ENCODE measurements around the gene PNRC2.

Gene PNRC2, protein sequence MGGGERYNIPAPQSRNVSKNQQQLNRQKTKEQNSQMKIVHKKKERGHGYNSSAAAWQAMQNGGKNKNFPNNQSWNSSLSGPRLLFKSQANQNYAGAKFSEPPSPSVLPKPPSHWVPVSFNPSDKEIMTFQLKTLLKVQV

DNA sequence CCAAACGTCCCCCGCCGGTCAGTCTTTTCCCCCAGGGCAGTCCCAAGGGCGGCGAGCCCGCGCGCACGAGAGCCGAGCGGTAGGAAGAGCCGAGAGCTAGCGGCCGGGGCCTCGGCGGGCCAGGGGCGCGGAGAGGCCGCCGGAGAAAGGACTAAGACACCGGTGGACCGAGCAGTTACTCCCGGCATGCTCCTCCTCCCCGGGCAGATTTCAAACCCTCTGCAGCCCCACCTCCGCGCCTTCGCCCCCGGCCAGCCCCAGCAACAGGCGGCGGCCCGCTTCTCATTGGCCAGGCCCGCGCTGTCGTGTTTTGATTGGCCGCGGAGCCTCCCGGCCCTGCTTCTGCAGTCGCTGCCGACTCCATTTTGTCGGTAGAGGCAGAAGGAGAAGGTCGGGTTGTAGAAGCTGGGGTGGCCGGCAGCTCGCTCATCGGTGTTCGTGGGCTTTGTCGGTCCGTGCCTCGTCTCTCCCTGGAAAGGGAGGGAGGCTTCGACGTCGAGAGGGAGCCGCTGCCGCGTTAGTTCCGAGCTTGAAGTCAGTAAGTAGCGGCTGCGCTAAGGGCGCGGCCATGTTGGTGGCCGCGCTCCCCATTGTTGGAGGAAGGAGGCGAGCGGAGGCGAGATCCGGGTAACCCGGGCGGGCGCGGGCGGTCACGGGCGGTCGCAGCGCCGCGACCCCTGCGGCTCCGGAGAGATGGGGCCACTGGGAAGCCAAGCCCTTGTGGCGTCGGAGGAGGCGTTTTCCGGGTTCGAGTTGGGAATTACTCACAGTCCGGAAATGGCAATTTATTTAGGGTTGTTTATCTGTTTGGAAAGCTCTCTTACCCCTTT is at the start of gene PNRC2:
PNRC2 (plus strand) TSS at position 368 of the 830 bp plus-strand sequence. CDS start 1,630 bp downstream, outside the sequence.
- DNase-seq = peak; percentile 98

DNA sequence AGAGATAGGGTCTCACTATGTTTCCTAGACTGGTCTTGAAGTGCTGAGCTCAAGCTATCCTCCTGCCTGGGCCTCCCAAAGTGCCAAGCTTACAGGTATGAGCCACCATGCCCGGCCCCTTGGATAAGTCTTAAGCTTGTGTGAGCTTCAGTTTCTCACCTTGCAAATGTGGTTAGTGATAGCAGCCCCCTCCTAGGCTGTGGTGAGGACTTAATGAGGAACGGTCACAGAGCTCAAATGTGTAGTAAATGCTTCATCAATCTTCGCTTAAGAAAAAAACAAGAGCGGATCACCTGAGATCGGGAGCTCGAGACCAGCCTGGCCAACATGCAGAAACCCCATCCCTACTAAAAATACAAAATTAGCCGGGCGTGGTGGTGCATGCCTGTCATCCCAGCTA is 49.5 kb upstream of the PNRC2 start:
- DNase-seq = no peak

DNA sequence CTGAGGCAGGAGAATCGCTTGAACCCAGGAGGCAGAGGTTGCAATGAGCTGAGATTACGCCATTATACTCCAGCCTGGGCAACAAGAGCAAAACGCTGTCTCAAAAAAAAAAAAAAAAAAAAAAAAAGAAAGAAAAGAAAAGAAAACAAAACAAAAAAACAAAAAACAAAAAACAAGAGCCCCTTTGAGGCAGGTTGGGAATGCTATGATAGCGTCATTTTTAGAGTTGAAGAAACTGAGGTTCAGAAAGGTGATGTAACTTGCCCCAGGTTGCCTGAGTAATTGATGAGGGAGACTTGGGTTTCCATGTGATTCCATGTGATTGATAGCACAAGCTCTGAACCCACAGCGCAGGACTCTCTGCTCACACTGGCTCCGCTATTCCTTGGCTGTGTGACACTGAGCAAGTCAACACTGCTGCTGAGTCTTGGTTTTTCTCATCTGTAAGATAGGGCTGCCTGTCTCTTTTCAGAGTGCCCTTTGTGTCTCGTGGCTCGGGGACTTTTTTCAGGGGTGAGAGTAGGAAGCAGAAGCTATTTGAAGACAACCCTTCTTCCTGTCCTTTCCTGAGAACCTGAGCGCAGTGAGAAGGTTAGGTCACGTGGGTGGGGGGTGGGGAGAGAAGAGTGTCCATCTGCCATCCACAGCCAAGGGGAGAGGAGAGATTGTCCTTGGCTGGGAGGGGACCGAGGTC is 48.9 kb upstream of the PNRC2 start:
- DNase-seq = no peak

DNA sequence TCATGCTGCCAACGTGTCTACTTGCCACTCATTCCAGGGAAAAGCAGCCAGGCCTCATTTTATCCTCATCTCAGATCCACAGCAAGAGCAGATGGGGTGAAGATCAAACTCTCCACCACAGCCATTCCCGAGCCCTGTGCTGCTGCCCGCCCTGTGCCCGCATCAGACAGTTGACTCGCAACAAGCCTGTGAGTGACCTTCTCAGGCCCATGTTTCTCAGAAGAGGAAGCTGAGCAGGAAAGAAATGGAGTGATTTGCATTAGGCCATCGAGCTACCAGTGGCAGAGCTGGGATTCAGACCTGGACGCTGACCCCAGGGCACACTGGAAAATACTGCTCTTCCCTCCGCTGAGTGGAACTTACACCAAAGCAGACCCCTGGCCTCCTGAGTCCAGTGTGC is 47.7 kb upstream of the PNRC2 start:
- DNase-seq = no peak

DNA sequence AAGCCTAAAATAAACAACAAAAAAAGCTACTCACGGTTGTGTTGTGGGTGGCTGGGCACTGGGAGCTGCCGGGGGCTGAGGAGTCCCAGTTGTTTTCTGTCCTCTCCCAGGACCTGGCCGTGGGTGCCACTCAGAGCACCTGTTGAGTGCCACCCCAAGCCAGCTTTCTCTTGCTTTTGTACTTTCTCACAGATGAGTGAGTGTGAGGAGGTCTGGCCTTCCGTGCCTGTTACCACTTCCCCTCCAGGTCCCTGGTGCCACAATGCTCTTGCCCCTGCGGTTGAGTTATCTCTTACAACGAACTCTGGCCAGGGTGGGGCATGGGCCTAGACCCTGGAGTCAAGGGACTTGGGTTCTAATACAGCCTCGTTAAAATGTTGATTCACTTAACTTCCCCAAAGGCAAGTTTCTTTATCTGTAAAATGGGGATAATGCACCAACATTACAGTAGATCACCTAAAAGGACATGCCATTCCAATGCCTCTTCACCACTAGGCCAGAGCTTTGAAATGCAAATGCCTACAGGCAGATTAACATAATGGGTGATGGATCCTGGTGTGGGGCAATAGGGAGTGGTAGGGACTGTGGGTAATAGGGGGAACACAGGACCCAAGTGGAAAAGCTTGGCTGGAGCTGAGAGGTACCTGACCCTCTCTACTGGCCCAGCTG is 46.3 kb upstream of the PNRC2 start, which contains the start of gene CNR2:
CNR2 (minus strand) TSS at position 151 of the 669 bp plus-strand sequence. CDS start 37,745 bp downstream, outside the sequence.
- DNase-seq = no peak

DNA sequence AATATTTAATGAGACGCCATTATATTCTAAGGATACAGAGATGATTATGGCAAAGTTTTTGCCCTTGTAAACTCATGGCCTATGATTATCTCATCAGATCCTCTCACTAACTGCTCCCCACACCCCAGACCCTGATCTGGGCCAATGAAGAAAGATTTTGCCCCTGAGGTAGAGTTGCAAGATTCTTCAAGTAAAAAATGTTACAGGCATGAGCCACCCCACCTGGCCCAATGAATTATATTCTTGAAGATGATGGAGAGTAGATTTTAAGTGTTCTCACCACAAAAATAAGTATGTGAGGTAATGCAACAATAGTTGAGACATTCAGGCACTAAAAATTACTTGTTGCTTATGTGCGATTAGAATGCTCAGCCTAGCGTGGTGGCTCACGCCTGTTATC is 44.7 kb upstream of the PNRC2 start:
- DNase-seq = no peak

DNA sequence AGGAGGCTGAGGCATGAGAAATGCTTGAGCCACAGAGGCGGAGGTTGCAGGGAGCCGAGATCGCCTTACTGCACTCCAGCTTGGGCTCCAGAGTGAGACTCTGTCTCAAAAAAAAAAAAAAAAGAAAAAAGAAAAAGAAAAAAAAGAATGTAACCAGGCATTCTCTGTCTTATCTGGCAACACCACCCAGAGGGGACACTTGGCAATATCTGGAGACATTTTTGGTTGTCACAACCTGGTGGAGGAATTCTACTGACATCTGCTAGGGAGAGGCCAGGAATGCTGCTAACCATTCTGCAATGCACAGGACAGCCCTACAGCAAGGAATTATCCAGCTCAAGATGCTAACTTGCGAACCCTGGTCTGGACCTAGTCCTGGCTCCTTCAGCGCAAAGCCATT is 44.2 kb upstream of the PNRC2 start:
- DNase-seq = no peak

DNA sequence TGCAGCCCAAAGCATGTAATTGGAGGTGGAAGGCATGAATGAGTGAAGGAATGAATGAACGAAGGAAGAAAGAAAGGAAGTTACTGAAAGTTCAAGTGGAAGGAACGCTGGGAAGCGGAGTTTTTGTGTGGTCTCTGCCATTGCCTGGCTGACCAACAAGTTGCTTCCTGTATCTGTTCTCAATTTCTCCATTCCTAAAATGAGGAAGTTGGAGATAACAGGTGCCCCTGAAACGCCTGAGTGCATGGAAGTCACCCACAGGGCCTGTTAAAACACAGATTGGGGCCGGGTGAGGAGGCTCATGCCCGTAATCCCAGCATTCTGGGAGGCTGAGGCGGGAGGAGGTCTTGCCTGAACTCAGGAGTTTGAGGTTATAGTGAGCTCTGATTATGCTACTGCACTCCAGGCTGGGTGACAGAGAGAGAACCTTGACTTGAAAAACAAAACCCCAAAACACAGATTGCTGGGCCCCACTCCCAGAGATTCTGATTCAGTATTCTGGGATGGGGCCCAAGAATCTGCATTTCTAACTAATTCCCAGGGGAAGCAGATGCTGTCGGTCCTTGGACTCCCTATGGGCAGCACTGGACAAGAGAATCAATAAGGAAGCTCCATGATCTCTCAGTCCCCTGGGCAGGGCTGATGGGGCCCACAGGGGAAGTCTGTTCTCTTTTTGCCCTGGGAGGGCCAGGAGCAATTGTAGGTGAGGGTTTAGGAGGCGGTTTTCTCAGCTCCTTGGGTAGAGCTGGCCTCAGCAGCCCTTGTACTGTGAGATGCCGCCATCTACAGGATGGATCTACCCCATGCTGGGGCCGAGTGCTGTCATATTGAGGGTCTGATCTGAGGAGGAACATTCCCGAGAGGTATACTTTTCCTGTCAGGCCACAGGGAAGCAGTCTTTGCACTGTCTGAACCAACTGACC is 43.2 kb upstream of the PNRC2 start:
- peak; percentile 61 for DNase-seq

DNA sequence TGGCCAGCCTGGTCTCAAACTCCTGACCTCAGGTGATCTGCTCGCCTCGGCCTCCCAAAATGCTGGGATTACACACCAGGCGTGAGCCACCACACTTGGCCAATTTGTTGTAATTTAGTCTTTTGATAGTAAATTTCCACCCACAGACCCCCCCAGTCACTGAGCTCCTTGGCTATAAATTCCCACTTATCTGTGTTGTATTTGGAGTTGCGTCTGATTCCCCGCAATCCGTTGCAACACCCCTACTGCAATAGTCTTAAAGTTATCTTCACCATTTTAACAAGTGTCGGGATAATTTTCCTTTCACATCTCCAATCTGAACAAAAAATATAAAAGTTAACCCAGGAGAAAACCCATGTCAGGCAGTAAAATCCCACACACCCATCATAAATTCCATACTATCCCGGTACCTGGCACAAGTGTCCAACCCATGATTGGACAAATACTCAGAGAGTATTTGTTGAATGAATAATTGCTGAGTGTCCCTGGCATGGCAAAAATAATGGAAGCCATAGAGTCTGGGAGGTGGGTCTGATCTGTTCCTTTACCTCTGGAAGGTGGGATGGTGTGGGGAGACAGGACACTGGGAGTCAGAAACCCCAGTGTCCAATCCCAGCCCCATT is 37.2 kb upstream of the PNRC2 start:
- no peak for DNase-seq

DNA sequence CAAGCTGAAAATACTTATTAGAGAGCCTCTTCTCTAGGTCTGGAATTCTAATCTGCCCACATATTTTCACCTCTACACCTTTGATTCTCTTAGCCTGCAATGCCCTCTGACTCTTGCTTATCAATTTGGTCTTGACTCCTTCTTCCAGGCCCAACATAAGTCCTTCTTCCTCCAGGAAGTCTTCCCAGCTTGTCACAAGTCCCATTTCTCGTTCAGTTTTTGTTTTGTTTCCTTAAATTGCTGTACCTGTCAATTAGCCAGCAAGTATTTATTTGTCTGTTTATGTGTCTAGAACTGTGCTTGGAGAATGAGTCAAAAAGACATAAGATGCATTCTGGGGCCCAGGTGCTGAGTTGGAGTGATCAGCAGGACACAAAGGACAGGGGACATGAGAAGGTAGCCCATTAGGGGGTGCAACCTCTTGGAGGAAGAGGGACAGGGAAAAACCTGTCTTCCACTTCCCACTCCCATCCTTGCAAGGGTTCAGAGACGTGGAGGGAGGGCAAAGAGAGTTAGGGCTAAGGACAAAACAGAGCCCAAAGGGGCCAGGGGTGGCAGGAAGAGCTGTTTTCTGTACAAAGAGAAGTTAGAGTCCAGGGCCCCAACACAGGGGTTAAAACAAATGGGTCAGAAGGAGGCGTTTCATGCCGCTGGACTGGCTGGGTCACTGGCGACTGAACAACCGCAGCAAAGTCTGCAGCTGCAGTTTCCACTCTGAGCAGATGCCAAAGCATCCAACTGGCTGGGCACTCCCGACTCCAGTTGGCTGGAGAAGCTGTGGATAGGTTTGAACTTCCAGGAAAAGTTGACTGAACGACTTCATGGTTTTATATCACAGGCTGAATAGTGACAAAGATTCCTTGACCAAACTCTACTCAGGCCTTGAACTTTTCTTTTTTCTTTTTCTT is 35.8 kb upstream of the PNRC2 start:
- DNase-seq = no peak

DNA sequence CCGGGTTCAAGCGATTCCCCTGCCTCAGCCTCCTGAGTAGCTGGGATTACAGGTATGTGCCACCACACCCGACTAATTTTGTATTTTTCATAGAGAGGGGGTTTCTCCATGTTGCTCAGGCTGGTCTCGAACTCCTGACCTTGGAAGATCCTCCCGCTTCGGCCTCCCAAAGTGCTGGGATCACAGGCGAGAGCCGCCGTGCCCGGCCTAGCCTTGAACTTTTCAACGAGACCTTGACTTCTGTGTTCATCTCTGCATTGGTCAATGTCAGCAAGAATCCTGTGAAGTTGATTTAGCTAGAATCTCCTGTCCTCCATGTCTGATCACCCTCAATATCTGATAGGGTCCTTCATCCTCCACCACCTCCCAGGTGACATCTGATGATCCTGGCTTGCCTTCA is 35.0 kb upstream of the PNRC2 start:
- DNase-seq = no peak

DNA sequence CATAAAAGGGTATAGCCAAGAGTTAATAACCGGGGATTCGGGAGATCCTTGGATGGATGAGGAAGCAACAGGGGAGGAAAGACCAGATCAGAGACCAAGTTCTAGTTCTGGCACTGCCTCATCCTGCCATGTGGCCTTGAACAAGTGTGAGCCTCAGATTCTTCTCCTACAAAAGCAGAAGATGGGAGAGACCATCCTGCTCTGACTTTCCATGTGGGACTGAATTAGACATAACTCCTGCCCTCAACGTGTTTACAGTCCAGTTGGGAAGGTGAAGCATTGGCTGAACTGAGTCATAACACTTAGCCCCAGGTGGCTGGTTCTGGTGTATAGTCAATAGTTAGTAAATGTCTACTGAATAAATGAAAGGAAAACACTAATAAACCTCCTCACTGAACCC is 34.3 kb upstream of the PNRC2 start:
- no peak for DNase-seq

DNA sequence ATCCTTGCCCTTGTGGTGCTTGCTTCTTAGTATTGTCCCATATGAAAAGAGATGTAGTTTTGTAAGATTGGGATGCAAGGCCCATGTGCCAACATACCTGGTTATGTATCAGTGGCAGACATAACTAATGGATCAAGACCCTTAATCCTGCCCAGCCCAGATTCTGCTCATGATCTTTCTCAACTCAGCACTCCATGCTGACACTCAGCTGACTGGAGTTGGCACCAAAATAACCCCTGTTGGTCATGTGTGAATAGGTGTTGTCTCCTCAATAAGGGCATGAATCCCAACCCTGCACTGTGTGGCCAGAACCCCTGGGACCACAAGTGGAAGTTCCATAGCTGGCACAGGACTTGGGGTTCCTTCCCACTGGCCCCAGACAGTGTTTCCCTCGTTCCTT is 32.5 kb upstream of the PNRC2 start:
- no peak for DNase-seq

DNA sequence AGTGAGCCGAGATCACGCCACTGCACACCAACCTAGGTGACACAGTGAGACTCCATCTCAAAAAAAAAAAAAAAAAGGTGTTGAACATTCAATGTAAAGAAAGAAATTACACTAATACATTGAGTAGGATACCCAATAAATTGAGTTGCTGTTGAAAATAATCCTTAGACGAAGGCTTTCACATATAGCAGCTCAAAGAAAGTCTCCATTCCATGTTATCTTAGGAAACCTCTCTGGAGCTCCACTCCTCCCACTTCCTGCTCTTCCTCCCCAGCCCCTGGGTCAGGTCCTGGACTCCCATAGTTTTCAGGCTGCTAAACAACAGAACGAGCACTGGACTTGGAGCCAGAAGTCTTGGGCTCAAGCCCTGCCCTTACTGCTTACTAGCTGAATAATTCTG is 30.8 kb upstream of the PNRC2 start:
- DNase-seq = no peak

DNA sequence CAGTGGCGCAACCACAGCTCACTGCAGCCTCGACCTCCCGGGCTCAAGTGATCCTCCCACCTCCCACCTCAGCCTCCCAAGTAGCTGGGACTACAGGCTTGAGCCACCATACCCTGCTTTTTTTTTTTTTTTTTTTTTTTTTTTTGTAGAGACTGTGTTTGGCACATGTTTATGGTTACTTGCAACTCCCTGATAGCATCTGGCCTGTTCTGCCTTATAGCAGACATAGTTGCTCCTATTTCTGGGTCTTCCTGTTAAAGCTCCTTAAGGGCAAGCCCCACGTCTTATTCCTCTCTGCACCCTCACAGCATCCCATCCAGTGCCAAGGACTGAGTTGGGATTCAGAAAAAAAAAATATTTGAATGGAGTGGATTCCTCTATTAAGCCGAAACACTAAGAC is 29.4 kb upstream of the PNRC2 start:
- DNase-seq = no peak

DNA sequence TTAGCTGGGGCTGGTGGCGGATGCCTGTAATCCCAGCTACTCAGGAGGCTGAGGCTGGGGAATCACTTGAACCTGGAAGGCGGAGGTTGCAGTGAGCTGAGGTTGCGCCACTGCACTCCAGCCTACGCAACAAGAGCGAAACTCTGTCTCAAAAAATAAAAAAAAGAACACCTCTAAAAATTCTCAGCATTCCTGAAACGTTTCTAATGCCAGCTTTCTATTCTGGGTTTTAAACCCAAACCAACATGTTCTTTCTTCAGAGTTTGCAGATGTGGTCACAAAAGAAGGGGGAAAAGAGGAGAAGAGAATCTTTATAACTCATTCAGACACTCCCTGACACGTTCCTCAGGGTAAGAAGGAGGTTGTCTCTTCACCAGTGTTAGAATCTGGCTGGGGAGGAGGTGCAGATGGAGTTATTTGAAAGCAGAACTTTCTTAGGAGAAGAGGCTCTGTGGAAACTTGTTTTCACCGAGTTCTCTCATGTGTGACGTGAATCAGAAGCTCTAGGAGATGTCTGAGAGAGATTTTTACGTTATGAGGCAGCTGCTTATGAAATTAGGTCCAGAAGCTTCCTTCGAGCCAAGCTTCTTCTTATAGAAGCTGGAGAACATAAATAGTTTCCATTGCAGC is 28.7 kb upstream of the PNRC2 start:
- DNase-seq = no peak

DNA sequence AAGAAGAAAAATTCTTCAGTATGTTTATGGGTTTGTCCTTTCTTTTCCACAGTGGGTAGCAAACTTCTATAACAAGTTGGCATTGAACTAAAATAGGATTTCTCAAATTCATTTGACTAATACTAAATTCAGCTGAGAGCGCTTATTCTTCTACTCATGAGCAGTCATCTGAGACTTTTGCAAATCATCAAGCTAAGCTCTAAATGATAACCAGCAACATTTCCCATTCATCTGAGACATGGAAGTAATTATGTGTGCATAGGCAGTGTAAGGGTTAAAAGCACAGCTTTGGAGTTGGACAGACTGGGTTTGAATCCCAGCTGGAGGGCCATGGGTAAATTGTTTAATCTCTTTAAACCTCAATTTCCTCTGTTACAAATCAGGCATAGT is 28.1 kb upstream of the PNRC2 start:
- no peak for DNase-seq

DNA sequence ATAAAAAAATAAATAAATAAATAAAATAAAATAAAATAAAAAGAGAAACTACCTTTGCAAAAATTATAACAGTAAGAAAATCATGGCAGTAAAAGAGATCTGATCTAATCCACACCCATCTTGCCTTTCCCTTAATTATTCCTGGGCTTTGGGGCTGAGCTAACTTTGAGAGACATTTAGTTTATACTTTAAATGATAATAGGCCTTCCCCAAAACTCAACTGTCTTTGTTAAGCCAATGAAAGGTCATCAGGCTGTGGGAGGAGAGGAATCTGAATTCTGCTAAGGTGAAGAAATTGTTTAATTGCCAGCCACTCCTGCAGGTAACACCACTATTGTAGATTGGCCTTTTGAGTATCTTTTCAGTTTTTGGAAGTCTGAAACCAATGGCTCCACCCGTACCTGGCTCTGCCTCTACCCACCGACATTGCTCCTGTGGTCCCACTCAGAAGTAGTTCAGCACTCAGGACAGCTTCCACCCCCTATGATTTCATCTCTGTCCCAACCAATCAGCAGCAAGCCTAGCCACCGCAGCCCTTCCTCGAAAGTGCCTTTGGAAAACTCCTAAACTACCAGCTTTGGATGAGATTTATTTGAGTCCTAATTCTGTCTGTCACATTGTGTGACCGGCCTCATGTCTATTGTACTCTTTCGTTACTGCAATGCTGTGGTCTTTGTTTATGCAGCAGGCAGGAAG is 23.0 kb upstream of the PNRC2 start:
- DNase-seq = no peak

DNA sequence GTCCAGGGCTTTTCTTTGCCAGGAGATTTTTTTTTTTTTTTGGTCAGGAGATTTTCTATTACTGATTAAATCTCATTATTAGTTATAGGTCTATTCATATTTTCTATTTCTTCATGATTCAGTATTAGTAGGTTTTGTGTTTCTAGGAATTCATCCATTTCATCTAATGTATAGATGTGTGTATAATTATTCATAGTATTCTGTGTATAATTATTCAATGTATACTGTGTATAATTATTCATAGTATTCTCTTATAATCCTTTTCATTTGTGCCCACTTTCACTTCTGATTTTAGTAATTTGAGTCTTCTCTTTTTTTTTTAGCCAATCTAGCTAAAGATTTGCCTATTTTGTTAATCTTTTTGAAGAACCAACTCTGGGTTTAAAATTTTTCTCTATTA is 12.3 kb upstream of the PNRC2 start:
- no peak for DNase-seq

DNA sequence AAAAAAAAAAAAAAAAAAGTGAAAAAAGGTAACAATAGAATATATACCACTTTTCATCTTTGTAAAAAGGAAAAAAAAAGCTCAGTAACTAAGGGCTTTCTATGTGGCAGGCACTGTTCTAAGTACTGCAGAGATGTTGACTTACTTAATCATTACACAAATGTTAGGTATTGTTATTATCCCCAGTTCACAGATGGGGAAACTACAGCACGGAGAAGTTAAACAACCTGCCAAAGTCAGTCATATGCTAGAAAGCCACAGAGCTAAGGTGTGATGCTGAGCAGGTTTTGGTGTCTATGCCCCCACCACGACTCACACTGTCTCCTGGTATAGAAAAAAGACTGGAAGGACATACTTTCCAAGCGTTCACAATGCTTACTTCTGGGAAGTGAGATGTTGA is 6.6 kb upstream of the PNRC2 start:
- DNase-seq = no peak

All from stimulated activated CD4-positive, alpha-beta T cell treated with anti-CD3 and anti-CD28 coated beads, Interleukin-15, amount 100 ng/mL, for 24 hours (primary cell).